ENCODE results near the gene TIMP3. TPM values are rescaled to one million over a fixed set of nuclear protein-coding genes. Genes with fewer than 3 reads are reported as not detected.
A peak's percentile ranks its signal among the peaks of the same experiment; 100 is the strongest.

Gene TIMP3
- total RNA-seq, 4 donors from 2014 or later: 40.1 to 93.3 (median 67.5) TPM

DNA sequence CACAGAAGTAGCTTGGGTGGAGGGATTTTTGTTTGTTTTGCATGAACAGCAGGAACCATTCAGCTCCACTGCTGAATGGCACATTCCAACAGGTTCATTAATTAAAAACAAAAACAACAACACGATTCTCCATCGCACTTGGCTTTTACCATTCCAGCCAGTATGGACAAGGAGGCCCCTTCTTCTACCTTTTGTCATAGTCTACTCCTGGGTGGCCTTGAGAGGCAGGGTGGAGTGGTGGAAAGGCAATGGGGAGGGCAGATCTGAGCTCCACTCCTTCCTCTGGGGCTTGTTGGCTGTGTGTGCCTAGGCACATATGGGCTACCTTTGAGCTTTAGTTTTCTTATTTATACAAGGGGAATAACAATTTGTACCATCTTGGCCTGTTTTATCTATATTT is 4.8 kb downstream of the TIMP3 start:
- Histone ChIP-seq H3K4me3 (no peak overlapping the region), H3K27ac (no peak overlapping the region), H3K4me1 (peaks cover 0 to 14% (median 0%) of the 10 kb centered on the region in 4 donors), H3K27me3 (no peaks in the 10 kb centered on the region), H3K9me3 (no peaks in the 10 kb centered on the region), H3K36me3 (no peaks in the 10 kb centered on the region)
- no peak for DNase-seq
- TF ChIP-seq, protein P1, sequence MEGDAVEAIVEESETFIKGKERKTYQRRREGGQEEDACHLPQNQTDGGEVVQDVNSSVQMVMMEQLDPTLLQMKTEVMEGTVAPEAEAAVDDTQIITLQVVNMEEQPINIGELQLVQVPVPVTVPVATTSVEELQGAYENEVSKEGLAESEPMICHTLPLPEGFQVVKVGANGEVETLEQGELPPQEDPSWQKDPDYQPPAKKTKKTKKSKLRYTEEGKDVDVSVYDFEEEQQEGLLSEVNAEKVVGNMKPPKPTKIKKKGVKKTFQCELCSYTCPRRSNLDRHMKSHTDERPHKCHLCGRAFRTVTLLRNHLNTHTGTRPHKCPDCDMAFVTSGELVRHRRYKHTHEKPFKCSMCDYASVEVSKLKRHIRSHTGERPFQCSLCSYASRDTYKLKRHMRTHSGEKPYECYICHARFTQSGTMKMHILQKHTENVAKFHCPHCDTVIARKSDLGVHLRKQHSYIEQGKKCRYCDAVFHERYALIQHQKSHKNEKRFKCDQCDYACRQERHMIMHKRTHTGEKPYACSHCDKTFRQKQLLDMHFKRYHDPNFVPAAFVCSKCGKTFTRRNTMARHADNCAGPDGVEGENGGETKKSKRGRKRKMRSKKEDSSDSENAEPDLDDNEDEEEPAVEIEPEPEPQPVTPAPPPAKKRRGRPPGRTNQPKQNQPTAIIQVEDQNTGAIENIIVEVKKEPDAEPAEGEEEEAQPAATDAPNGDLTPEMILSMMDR (IDR thresholded peaks at IDR 0.05): no peak
- no peak for TF ChIP-seq POLR2A (IDR thresholded peaks at IDR 0.05)

DNA sequence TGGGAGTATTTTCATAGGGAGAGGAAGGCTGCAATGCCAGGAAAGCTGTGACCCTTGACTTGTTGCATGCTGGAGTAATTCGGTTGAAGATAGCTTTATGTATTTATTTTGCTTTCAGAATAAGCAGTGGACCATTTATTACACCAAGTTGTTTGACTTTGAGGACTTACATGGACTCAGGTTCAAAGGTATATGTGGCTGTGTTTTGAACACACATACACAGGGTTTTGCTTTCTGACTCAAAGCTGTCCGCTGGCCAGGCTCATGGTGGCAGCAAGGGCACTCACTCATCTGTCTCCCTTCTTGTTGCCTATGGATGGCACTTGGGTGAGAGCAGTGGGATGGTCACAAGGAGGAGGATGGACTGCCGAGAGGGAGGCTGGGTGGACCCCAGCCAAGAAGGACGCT is 6.5 kb downstream of the TIMP3 start:
- no peak for DNase-seq
- no peaks in the 10 kb centered on the region for H3K36me3 ChIP-seq

DNA sequence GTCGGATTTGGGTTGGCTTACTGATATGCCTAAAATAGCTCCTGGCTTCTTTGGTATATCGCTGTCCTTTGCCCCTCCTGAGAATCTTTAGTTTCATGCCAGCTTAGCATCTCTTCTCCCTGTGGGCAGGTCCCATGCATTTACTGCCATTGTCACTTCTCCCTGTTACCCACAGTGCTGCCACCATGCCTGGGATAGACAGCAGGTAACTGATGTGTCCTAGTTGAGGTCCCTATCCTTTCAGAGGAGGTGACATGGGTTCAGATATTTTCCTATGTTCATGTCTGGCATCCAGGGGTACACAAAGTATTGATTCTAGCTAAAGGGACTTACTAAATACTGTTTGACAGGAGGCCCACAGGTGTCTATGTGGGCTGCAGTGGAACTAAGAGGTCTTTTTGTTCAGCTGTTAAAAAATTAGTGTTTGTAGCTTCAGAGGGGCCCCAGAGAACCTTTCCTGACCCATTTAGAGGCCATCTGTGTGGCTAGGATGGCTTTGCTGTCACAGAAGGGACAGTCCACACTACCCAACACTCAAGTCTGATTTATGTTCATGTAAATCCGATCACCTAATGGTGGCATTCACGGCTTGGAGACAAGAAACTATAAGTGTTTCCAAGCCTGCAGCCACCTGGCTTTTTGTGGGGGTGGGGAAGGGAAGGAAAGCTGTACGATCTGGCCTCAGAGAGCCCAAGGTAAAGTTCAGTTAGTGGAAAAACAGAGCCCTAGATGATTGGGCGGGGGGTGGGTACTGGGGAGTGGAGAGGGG is 8.5 kb downstream of the TIMP3 start:
- Histone ChIP-seq H3K4me3 (no peak overlapping the region), H3K4me1 (peaks cover 0 to 14% (median 0%) of the 10 kb centered on the region in 4 donors), H3K36me3 (no peaks in the 10 kb centered on the region), H3K27me3 (no peaks in the 10 kb centered on the region), H3K27ac (no peak overlapping the region), H3K9me3 (no peaks in the 10 kb centered on the region)
- TF ChIP-seq, protein P1 (IDR thresholded peaks at IDR 0.05): no peak
- no peak for TF ChIP-seq POLR2A (IDR thresholded peaks at IDR 0.05)
- DNase-seq: no peak

More for the DNA sequence above, 6.5 kb downstream of the TIMP3 start:
- peaks cover 0 to 14% (median 0%) of the 10 kb centered on the region in 4 donors for H3K4me1 ChIP-seq
- peak overlapping the region in 1 of 4 donors; percentile 30 for H3K27ac ChIP-seq
- H3K27me3 ChIP-seq: no peaks in the 10 kb centered on the region
- H3K4me3 ChIP-seq: no peak overlapping the region
- no peaks in the 10 kb centered on the region for H3K9me3 ChIP-seq
- TF ChIP-seq, protein P1 (IDR thresholded peaks at IDR 0.05): no peak
- TF ChIP-seq POLR2A (IDR thresholded peaks at IDR 0.05): no peak

DNA sequence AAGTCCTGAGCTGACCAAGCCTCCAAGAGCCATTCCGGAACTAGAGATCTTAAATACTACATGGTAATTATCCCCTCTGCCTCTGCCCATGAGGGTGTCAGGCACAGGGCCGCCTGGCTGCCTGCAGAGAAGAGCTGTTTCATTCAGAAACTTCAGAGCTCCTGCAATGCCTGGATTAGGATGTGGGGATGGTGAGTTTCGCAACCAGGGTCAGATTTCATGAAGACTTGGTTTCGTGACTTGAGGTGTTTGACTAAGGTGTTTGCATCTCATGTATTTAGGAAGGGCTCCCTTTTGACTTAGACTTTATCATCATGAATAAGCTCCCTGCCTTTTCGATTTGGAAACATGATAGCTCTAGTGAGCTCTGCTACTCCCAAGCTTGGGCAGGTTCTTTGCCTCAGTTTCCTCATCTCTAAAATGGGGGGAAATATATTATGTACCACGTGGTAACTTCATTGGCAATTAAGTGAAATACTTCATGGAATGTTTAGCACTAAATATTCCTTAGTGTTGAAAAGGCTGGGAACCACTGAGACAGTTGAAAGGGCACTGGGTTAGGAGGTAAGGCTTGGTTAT is 9.1 kb downstream of the TIMP3 start:
- TF ChIP-seq, protein P1 (IDR thresholded peaks at IDR 0.05): no peak
- TF ChIP-seq POLR2A (IDR thresholded peaks at IDR 0.05): no peak
- no peak for DNase-seq
- no peaks in the 10 kb centered on the region for H3K9me3 ChIP-seq
- H3K36me3 ChIP-seq: no peaks in the 10 kb centered on the region
- H3K27ac ChIP-seq: no peak overlapping the region
- peaks cover 0 to 14% (median 0%) of the 10 kb centered on the region in 4 donors for H3K4me1 ChIP-seq
- no peaks in the 10 kb centered on the region for H3K27me3 ChIP-seq
- H3K4me3 ChIP-seq: no peak overlapping the region

DNA sequence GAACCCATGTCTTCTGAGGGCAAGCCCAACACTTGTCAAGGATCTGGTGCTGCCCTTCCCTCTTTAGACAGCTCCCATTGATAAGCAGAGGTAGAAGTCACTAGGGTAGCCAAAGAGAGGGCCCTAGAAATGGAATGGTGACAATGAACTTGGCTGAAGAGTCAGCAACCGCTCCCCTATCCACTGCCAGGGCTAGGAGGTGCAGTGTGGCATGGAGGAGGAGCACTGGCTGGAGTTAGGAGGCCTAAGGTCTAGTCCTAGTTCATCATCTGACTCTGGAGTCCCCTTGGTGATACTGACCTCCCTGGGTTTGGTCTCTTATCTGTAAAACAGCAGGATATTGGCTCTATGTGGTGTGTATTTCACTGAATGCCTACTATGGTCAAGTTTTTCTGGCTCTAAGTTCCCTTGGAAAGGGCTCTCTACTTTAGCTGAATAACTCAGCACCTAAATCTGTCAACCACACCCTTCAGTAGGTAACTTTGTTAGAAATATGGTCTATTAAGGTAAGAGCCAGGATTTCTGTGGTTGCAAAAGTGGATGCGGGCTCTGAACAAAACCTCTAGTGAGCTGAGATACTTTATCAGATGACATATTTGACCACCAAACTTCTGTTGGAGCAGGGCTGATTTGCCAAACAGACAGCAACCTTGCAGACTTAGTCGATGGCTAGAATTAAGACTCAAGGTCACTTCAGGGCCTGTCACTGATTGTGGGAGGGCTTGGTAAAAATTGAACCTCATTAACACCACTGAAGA is 10.5 kb downstream of the TIMP3 start:
- no peak for TF ChIP-seq POLR2A (IDR thresholded peaks at IDR 0.05)
- TF ChIP-seq, protein P1 (IDR thresholded peaks at IDR 0.05): no peak
- Histone ChIP-seq H3K4me1 (peaks cover 0 to 14% (median 0%) of the 10 kb centered on the region in 4 donors), H3K4me3 (no peak overlapping the region), H3K36me3 (no peaks in the 10 kb centered on the region), H3K27me3 (no peaks in the 10 kb centered on the region), H3K27ac (no peak overlapping the region), H3K9me3 (no peaks in the 10 kb centered on the region)
- no peak for DNase-seq

Measured in Peyer's patch (tissue), 4 donors.